DOHH2 (cell line): ENCODE data around the gene RD3L.

Source experiments
- EZH2phosphoT487 ChIP-seq: fragments of 200-600 bp; sonication (generic); IDR thresholded peaks from 2 replicates; pipeline ENCODE4 v1.6.1; 2017; ENCODE audit warnings: borderline replicate concordance, mild to moderate bottlenecking, antibody characterized with exemption, low read length, moderate library complexity, mixed read lengths
- TF ChIP-seq, protein P1 (sequence below): fragments of 200-600 bp; sonication (generic); IDR thresholded peaks from one replicate; pipeline ENCODE4 v1.5.1; 2014; ENCODE audit warnings: antibody characterized with exemption, mild to moderate bottlenecking, low read depth, low read length; ENCODE audit not compliant: poor library complexity, severe bottlenecking

DNA sequence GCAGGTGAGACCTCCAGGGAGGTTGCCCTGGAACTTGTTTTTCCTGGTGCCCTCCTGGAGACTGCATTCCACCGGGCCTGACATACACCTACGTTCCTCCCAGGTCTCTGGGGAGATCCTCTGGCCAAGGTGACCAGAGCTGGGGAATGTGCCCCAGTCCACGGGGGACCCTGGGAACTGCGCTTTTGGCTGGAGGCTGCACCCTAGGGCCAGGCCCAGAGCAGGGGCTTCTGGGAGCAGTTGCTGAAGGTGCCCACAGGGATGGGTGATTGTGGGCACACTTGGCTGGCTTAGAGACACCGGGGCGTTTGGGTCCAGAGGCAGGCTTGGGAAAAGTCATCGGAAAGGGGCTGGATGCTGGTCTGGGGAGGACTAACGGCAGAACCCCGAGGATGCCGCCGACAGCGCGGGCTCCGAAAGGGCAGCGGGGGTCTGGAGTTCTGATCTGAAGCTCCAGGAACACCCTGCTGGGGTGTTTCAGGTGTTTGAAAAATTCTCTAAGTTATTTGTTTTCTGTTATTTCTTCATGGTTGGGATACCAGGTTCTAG is 50.6 kb downstream of the RD3L start:
- TF ChIP-seq, protein P1, sequence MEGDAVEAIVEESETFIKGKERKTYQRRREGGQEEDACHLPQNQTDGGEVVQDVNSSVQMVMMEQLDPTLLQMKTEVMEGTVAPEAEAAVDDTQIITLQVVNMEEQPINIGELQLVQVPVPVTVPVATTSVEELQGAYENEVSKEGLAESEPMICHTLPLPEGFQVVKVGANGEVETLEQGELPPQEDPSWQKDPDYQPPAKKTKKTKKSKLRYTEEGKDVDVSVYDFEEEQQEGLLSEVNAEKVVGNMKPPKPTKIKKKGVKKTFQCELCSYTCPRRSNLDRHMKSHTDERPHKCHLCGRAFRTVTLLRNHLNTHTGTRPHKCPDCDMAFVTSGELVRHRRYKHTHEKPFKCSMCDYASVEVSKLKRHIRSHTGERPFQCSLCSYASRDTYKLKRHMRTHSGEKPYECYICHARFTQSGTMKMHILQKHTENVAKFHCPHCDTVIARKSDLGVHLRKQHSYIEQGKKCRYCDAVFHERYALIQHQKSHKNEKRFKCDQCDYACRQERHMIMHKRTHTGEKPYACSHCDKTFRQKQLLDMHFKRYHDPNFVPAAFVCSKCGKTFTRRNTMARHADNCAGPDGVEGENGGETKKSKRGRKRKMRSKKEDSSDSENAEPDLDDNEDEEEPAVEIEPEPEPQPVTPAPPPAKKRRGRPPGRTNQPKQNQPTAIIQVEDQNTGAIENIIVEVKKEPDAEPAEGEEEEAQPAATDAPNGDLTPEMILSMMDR: no peak
- TF ChIP-seq EZH2phosphoT487: no peak
